PFSK-1 (cell line): ENCODE results near the gene CXCL14.

Experiments
- POLR2AphosphoS5 ChIP-seq: IDR thresholded peaks from 2 replicates; pipeline ENCODE4 v1.6.1; 2012; ENCODE audit warnings: low read depth, mild to moderate bottlenecking, control low read depth, low read length, moderate library complexity
- SIN3A ChIP-seq: IDR thresholded peaks from 2 replicates; pipeline ENCODE4 v1.6.1; 2012; ENCODE audit warnings: mild to moderate bottlenecking, low read length, moderate library complexity, borderline replicate concordance; ENCODE audit not compliant: insufficient read depth

GRCh38 chr5:135601466-135601865 lies 22.7 kb upstream of the CXCL14 start:
- no peak for TF ChIP-seq POLR2AphosphoS5
- TF ChIP-seq SIN3A, result no peak
